Neural progenitor cell (in vitro differentiated cells): ENCODE measurements around the gene RASA4B. TPM values are rescaled to one million over a fixed set of nuclear protein-coding genes. Genes with fewer than 3 reads are reported as not detected.

ENCODE experiments used
- DNase-seq: peaks from one replicate; pipeline ENCODE4 v3.0.0-alpha.2; 2016; ENCODE audit warnings: low spot score
- H2AFZ ChIP-seq: fragments of 200-600 bp; sonication (generic); replicated peaks from 2 replicates; pipeline ENCODE4 v1.6.1; 2016; ENCODE audit warnings: antibody characterized with exemption
- H3F3A ChIP-seq: fragments of 200-600 bp; sonication (generic); 2 replicates; pipeline ENCODE4 v1.6.1; 2016; ENCODE audit warnings: antibody characterized with exemption, low read depth
- H3K27ac ChIP-seq: fragments of 200-600 bp; sonication (generic); 2 replicates; pipeline ENCODE4 v1.5.1; 2016; ENCODE audit warnings: mild to moderate bottlenecking
- H3K27me3 ChIP-seq: fragments of 200-600 bp; sonication (generic); 2 replicates; pipeline ENCODE4 v1.6.1; 2016; ENCODE audit warnings: mild to moderate bottlenecking, moderate library complexity
- H3K36me3 ChIP-seq: fragments of 200-600 bp; sonication (generic); 2 replicates; pipeline ENCODE4 v1.5.1; 2016
- H3K4me1 ChIP-seq: fragments of 200-600 bp; sonication (generic); 2 replicates; pipeline ENCODE4 v1.6.1; 2016; ENCODE audit warnings: mixed run types
- H3K4me2 ChIP-seq: fragments of 200-600 bp; sonication (generic); 2 replicates; pipeline ENCODE4 v1.6.1; 2016
- H3K4me3 ChIP-seq: fragments of 200-600 bp; sonication (generic); 2 replicates; pipeline ENCODE4 v1.5.1; 2016
- H3K79me2 ChIP-seq: fragments of 200-600 bp; sonication (generic); 2 replicates; pipeline ENCODE4 v1.6.1; 2016; ENCODE audit warnings: low read depth
- H3K9ac ChIP-seq: fragments of 200-600 bp; sonication (generic); 2 replicates; pipeline ENCODE4 v1.6.1; 2016
- H3K9me3 ChIP-seq: fragments of 200-600 bp; sonication (generic); 2 replicates; pipeline ENCODE4 v1.5.1; 2016; ENCODE audit warnings: low read depth
- H4K20me1 ChIP-seq: fragments of 200-600 bp; sonication (generic); 2 replicates; pipeline ENCODE4 v1.6.1; 2016; ENCODE audit warnings: low read depth
- H3K27ac Mint-ChIP-seq: 3 replicates; pipeline ENCODE4 v1.8.0; 2021; ENCODE audit warnings: mixed read lengths
- H3K27me3 Mint-ChIP-seq: 2 replicates; pipeline ENCODE4 v1.8.0; 2022; ENCODE audit warnings: low read depth, mild to moderate bottlenecking, inconsistent platforms, moderate library complexity, mixed read lengths; ENCODE audit not compliant: insufficient read depth
- H3K36me3 Mint-ChIP-seq: 3 replicates; pipeline ENCODE4 v1.8.0; 2021; ENCODE audit warnings: mixed read lengths
- H3K4me1 Mint-ChIP-seq: 3 replicates; pipeline ENCODE4 v1.8.0; 2021; ENCODE audit warnings: mixed read lengths
- H3K4me3 Mint-ChIP-seq: 3 replicates; pipeline ENCODE4 v1.8.0; 2021; ENCODE audit warnings: mild to moderate bottlenecking, moderate library complexity, mixed read lengths
- H3K9me3 Mint-ChIP-seq: 3 replicates; pipeline ENCODE4 v1.8.0; 2020; ENCODE audit warnings: mixed read lengths
- CTCF ChIP-seq: fragments of 200-600 bp; sonication (generic); IDR thresholded peaks from 2 replicates; pipeline ENCODE4 v1.5.1; 2017; ENCODE audit warnings: antibody characterized with exemption, mild to moderate bottlenecking
- EZH2 ChIP-seq: fragments of 200-600 bp; sonication (generic); IDR thresholded peaks from 2 replicates; pipeline ENCODE4 v1.6.1; 2017; ENCODE audit warnings: antibody characterized with exemption, mild to moderate bottlenecking, moderate library complexity
- EZH2phosphoT487 ChIP-seq: fragments of 200-600 bp; sonication (generic); IDR thresholded peaks from 2 replicates; pipeline ENCODE4 v1.6.1; 2017; ENCODE audit warnings: antibody characterized with exemption
- total RNA-seq: library from RNA; depleted of rRNA; stranded (reverse); fragments of >200 nt; gene quantifications from 2 replicates; pipeline ENCODE4 v1.2.3, GENCODE V29; 2015; ENCODE audit warnings: low replicate concordance

RASA4B gene
- total RNA-seq, 1 donor from 2014 or later, result 0.99 TPM

- Mint-ChIP-seq H3K4me1 (peaks cover 3% of the 10 kb centered on the region), H3K27me3 (no peaks in the 10 kb centered on the region), H3K27ac (no peak overlapping the region), H3K9me3 (no peaks in the 10 kb centered on the region), H3K36me3 (peaks cover 3% of the 10 kb centered on the region), H3K4me3 (no peak overlapping the region)
- H3K4me1 ChIP-seq, result no peaks in the 10 kb centered on the region
- no peaks in the 10 kb centered on the region for H3K27me3 ChIP-seq
- no peaks in the 10 kb centered on the region for H3K36me3 ChIP-seq
- TF ChIP-seq EZH2phosphoT487 (no peak), CTCF (no peak), EZH2 (no peak)
- H2AFZ ChIP-seq, result no peak overlapping the region
- no peaks in the 10 kb centered on the region for H3K9me3 ChIP-seq
- DNase-seq, result no peak
- H3K4me3 ChIP-seq, result no peak overlapping the region
- H3K4me2 ChIP-seq, result no peak overlapping the region
- no peaks in the 10 kb centered on the region for H3F3A ChIP-seq
- no peaks in the 10 kb centered on the region for H3K79me2 ChIP-seq
- H4K20me1 ChIP-seq, result peaks cover 4% of the 10 kb centered on the region
- H3K27ac ChIP-seq, result no peak overlapping the region
- H3K9ac ChIP-seq, result no peak overlapping the region
Observed at GRCh38 chr7:102472126-102473041, 45.2 kb downstream of the RASA4B start.

DNA sequence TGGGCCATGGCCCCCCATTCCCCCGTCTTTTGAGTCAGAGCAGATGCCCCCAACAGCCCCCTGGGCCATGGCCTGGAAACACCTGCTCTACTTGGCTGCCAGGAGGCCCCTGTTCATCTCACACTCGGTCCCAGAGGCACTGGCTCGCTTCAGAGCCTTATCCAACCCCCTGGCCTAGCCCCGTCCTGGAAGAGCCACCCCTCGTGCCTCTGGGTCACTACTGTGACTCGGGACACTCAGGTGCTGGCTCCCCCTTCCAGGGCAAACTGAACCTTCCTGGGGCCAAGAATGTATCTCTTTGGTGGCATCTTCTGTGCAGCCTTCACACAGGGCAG lies 45.8 kb downstream of the RASA4B start:
- Histone ChIP-seq H3K9ac (no peak overlapping the region), H4K20me1 (peaks cover 4% of the 10 kb centered on the region), H3K9me3 (no peaks in the 10 kb centered on the region), H3F3A (no peaks in the 10 kb centered on the region), H3K4me3 (no peak overlapping the region), H3K4me2 (no peak overlapping the region), H3K27ac (no peak overlapping the region), H3K36me3 (no peaks in the 10 kb centered on the region), H3K79me2 (no peaks in the 10 kb centered on the region), H3K27me3 (no peaks in the 10 kb centered on the region), H2AFZ (no peak overlapping the region), H3K4me1 (no peaks in the 10 kb centered on the region)
- no peak for DNase-seq
- Mint-ChIP-seq H3K36me3 (peaks cover 4% of the 10 kb centered on the region), H3K4me1 (peaks cover 5% of the 10 kb centered on the region), H3K4me3 (no peak overlapping the region), H3K27me3 (no peaks in the 10 kb centered on the region), H3K9me3 (no peaks in the 10 kb centered on the region), H3K27ac (no peak overlapping the region)
- TF ChIP-seq EZH2, result no peak
- no peak for TF ChIP-seq CTCF
- TF ChIP-seq EZH2phosphoT487, result no peak

DNA sequence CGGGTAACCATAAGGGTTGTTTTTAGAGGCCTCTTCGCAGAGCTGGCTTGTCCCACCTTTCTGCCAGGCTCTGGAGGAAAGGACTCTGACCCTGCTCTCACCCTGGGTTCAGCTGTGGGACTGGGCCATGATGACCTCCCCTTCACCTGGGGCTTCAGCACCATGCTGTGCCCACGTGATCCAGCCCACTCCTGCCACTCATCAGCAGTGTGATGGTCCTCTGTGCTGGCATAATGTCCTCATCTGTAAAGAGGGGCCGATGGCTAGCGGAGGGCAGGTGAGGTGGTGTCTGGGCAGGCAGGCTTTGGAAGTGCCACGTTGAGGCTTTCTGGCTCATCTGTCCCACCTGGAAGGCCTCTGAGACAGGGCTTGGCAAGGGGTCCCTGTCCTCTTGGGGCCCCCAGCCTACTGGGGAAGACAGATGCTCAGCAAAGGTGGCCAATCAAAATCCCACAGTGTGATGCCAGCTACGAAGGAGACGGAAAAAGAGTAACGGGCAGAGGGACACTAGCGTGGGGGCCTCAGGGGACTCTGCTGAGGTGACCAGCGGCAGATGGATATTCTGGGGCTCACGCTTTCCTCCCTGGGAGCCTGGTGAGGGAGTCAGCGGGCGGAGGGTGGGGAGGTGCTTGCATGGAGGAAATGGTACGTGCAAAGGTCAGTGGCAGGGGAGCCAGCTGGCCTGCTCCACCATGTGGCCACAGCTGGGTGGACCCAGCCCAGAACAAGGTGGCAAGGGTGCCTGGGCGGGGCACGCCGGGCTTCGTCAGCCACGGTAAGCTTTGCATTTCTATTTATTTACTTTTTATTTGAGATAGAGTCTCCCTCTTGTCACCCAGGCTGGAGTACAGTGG lies 47.4 kb downstream of the RASA4B start:
- Histone ChIP-seq H3K36me3 (no peaks in the 10 kb centered on the region), H3K9ac (no peak overlapping the region), H3K4me3 (no peak overlapping the region), H3K79me2 (no peaks in the 10 kb centered on the region), H3K27ac (no peak overlapping the region), H3F3A (no peaks in the 10 kb centered on the region), H4K20me1 (peaks cover 9% of the 10 kb centered on the region), H3K27me3 (no peaks in the 10 kb centered on the region), H3K9me3 (no peaks in the 10 kb centered on the region), H2AFZ (no peak overlapping the region), H3K4me1 (no peaks in the 10 kb centered on the region), H3K4me2 (no peak overlapping the region)
- Mint-ChIP-seq H3K27ac (no peak overlapping the region), H3K36me3 (peaks cover 8% of the 10 kb centered on the region), H3K27me3 (no peaks in the 10 kb centered on the region), H3K9me3 (no peaks in the 10 kb centered on the region), H3K4me3 (no peak overlapping the region), H3K4me1 (peaks cover 11% of the 10 kb centered on the region)
- TF ChIP-seq EZH2 (no peak), EZH2phosphoT487 (no peak), CTCF (no peak)
- no peak for DNase-seq
